Neural progenitor cell (in vitro differentiated cells): ENCODE measurements around the gene LINGO1.

ENCODE experiments used
- EZH2 ChIP-seq: fragments of 200-600 bp; sonication (generic); IDR thresholded peaks from 2 replicates; pipeline ENCODE4 v1.6.1; 2017; ENCODE audit warnings: antibody characterized with exemption, mild to moderate bottlenecking, moderate library complexity
- EZH2phosphoT487 ChIP-seq: fragments of 200-600 bp; sonication (generic); IDR thresholded peaks from 2 replicates; pipeline ENCODE4 v1.6.1; 2017; ENCODE audit warnings: antibody characterized with exemption
- TF ChIP-seq, protein P1 (sequence below): fragments of 200-600 bp; sonication (generic); IDR thresholded peaks from 2 replicates; pipeline ENCODE4 v1.5.1; 2017; ENCODE audit warnings: antibody characterized with exemption, mild to moderate bottlenecking

DNA sequence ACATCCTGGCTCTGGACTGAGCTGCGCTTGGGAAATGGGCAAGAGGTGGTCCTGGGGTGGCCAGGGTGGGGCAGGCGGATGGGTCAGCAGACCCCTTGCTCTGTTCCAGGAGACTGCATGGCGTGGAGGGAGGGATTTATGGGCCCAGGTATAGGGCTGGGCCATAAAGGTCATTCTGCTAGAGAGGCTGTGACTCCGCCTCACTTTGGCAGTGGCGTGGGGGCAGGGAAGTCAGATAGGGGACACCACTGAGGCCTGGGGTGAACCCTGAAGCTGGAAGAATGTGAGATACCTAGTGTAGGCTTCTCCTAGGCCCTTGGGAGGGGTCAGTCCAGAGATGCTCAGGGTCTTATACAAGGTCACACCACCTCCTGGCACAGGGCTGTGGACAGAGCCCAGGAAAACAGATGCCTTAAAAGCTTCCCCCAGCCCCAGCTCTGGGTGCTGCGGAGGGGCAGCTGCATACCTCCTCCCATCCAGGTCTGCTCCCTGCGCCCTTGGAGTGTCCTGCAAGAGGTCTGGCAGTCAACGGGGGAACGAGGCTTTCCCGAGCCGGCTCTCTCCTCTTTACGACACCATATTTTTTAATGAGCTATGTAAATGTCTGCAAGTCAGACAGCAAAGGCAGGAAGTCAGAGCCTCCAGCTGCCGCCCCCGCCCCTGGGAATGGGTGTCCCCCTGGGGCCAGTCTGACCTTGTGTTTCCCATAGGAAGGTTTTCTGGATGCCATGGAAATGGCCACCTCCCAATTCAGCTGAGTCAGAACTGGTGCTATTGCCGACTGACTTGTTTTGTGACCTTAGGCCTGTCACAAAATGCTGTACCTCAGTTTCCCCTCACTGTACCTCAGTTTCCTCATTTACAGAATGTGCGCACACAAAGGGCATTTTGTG is 26.3 kb downstream of the LINGO1 start:
- TF ChIP-seq EZH2, result no peak
- TF ChIP-seq, protein P1, sequence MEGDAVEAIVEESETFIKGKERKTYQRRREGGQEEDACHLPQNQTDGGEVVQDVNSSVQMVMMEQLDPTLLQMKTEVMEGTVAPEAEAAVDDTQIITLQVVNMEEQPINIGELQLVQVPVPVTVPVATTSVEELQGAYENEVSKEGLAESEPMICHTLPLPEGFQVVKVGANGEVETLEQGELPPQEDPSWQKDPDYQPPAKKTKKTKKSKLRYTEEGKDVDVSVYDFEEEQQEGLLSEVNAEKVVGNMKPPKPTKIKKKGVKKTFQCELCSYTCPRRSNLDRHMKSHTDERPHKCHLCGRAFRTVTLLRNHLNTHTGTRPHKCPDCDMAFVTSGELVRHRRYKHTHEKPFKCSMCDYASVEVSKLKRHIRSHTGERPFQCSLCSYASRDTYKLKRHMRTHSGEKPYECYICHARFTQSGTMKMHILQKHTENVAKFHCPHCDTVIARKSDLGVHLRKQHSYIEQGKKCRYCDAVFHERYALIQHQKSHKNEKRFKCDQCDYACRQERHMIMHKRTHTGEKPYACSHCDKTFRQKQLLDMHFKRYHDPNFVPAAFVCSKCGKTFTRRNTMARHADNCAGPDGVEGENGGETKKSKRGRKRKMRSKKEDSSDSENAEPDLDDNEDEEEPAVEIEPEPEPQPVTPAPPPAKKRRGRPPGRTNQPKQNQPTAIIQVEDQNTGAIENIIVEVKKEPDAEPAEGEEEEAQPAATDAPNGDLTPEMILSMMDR, result no peak
- no peak for TF ChIP-seq EZH2phosphoT487
